GM12878 (cell line): ENCODE data around the gene DGKB. TPM values are rescaled to one million over a fixed set of nuclear protein-coding genes. Genes with fewer than 3 reads are reported as not detected.

Experiments used
- ATAC-seq: fragments of 200-7000 bp; cut with Tn5 transposase; 3 replicates; pipeline ENCODE4 v1.9.1; 2020; ENCODE audit warnings: mild to moderate bottlenecking, moderate library complexity
- BruUV-seq: library from RNA; stranded (reverse); fragments of 400-500 nt; replicated peaks from 2 replicates; lab custom pipeline; 2021; lab: Mats Ljungman, UMichigan
- CTCF ChIA-PET: fragments of 300-600 bp; sonication (Branson Sonifier 250); formaldehyde crosslinking; extraction: SDS; loops from one replicate; lab custom pipeline; 2021; ENCODE audit warnings: inconsistent platforms; lab: Yijun Ruan, JAX
- POLR2A ChIA-PET: fragments of 350-600 bp; formaldehyde crosslinking; extraction: SDS; loops from one replicate; lab custom pipeline; 2021; ENCODE audit warnings: inconsistent platforms; lab: Charles Lee
- RAD21 ChIA-PET: fragments of 300-600 bp; sonication (Branson Sonifier 250); formaldehyde crosslinking; loops from one replicate; lab custom pipeline; 2023; ENCODE audit warnings: antibody characterized with exemption; ENCODE audit not compliant: unreplicated experiment; lab: Charles Lee
- SMC1A ChIA-PET: fragments of 300-600 bp; sonication (Branson Sonifier 250); formaldehyde crosslinking; loops from one replicate; lab custom pipeline; 2023; ENCODE audit not compliant: unreplicated experiment, uncharacterized antibody; lab: Charles Lee
- DNase-seq: peaks from one replicate; pipeline ENCODE4 v3.0.0-alpha.2; 2011; ENCODE audit warnings: low read depth, low spot score
- FAIRE-seq: peaks from 3 replicates; lab custom pipeline; 2011; peaks lifted over from hg19 to GRCh38; lab: Jason Lieb, UNC
- H2AFZ ChIP-seq: 2 replicates; pipeline ENCODE4 v1.6.0; 2011; ENCODE audit warnings: low read depth, low read length, control low read depth; ENCODE audit not compliant: control insufficient read depth
- H3K27ac ChIP-seq: 2 replicates; pipeline ENCODE4 v1.5.1; 2011; ENCODE audit warnings: control low read depth; ENCODE audit not compliant: control insufficient read depth, insufficient read depth
- H3K27me3 ChIP-seq, 2 experiments: replicated peaks in 1 of 2; 2 replicates each; pipeline versions ENCODE4 v1.6.0 to v1.6.1; 2011; ENCODE audit warnings: low read length in 1 of 2; ENCODE audit not compliant: control insufficient read depth in 2 of 2, insufficient read depth in 2 of 2
- H3K36me3 ChIP-seq, 2 experiments: 2 replicates each; pipeline ENCODE4 v1.5.1; 2011; ENCODE audit warnings: low read length in 1 of 2; ENCODE audit not compliant: control insufficient read depth in 2 of 2, insufficient read depth in 2 of 2
- H3K4me1 ChIP-seq: 2 replicates; pipeline ENCODE4 v1.6.1; 2011; ENCODE audit warnings: mild to moderate bottlenecking, low read length, moderate library complexity, mixed read lengths; ENCODE audit not compliant: control insufficient read depth, insufficient read depth
- H3K4me2 ChIP-seq: 2 replicates; pipeline ENCODE4 v1.6.0; 2011; ENCODE audit warnings: control low read depth; ENCODE audit not compliant: control insufficient read depth, insufficient read depth
- H3K4me3 ChIP-seq: fragments of 200-600 bp; sonication (generic); 2 replicates; pipeline ENCODE4 v1.5.1; 2016
- H3K79me2 ChIP-seq: 2 replicates; pipeline ENCODE4 v1.6.0; 2011; ENCODE audit warnings: low read length; ENCODE audit not compliant: control insufficient read depth, insufficient read depth
- H3K9ac ChIP-seq: 2 replicates; pipeline ENCODE4 v1.8.0; 2011; ENCODE audit warnings: low read length, control low read depth, mixed read lengths; ENCODE audit not compliant: control insufficient read depth, insufficient read depth
- H3K9me3 ChIP-seq: replicated peaks from 3 replicates; pipeline ENCODE4 v1.5.1; 2011; ENCODE audit warnings: mild to moderate bottlenecking, low read length; ENCODE audit not compliant: control insufficient read depth, insufficient read depth
- H4K20me1 ChIP-seq: 2 replicates; pipeline ENCODE4 v1.6.0; 2011; ENCODE audit not compliant: control insufficient read depth, insufficient read depth
- BCL11A ChIP-seq: IDR thresholded peaks from 2 replicates; pipeline ENCODE4 v1.6.1; 2011; ENCODE audit warnings: low read depth, low read length
- HDGF ChIP-seq: fragments of 450-650 bp; IDR thresholded peaks from 2 replicates; pipeline ENCODE4 v1.6.1; 2016; ENCODE audit warnings: antibody characterized with exemption
- JUND ChIP-seq: IDR thresholded peaks from 2 replicates; pipeline ENCODE4 v1.6.1; 2012; ENCODE audit warnings: low read depth, mild to moderate bottlenecking, low read length, improper control_type of control experiment, moderate library complexity
- MYB ChIP-seq: fragments of 150-350 bp; IDR thresholded peaks from 2 replicates; pipeline ENCODE4 v1.6.1; 2014; ENCODE audit warnings: mild to moderate bottlenecking, low read depth, low read length, borderline replicate concordance
- NBN ChIP-seq: fragments of 450-650 bp; IDR thresholded peaks from 2 replicates; pipeline ENCODE4 v1.6.1; 2016
- SMARCA5 ChIP-seq: fragments of 450-650 bp; IDR thresholded peaks from 2 replicates; pipeline ENCODE4 v1.6.1; 2017; ENCODE audit warnings: mild to moderate bottlenecking
- WRNIP1 ChIP-seq: IDR thresholded peaks from 2 replicates; pipeline ENCODE4 v1.6.1; 2011; ENCODE audit warnings: low read depth, low read length, improper control_type of control experiment, borderline replicate concordance
- ZNF384 ChIP-seq: IDR thresholded peaks from 2 replicates; pipeline ENCODE4 v1.6.1; 2012; ENCODE audit warnings: low read depth, mild to moderate bottlenecking, low read length, improper control_type of control experiment, borderline replicate concordance
- WGBS: methylation state at CpG from one replicate; pipeline ENCODE4 v1.1.6; 2016; ENCODE audit warnings: low lambda C conversion rate; ENCODE audit not compliant: insufficient replicate concordance, insufficient coverage; ENCODE audit errors: missing lambda C conversion rate; 5-methylcytosine and 5-hydroxymethylcytosine counted together
- in situ Hi-C: fragments of 300-500 bp; cut with MboI; formaldehyde crosslinking; loops from 9 replicates; pipeline ENCODE4 v1.14.3; 2018; ENCODE audit warnings: mixed read lengths
- intact Hi-C: fragments of 100-400 bp; cut with micrococcal nuclease; formaldehyde crosslinking; loops from one replicate; pipeline ENCODE4 v1.14.2; 2022; ENCODE audit not compliant: unreplicated experiment
- polyA plus RNA-seq, 11 experiments: library from polyadenylated mRNA; depleted of rRNA in 4 of 11; unstranded in 6 of 11; stranded (reverse) in 5 of 11; fragments of >200 nt; fragmentation: Nextera tagmentation in 4 of 11; fragmentation: Illumina TruSeq in 1 of 11; extraction: Ambion mirVana in 4 of 11; extraction: Trizol in 1 of 11; gene quantifications; 1 replicate in 1 of 11; 2 replicates in 10 of 11; pipeline versions ENCODE4 v1.2.1 to v1.2.3, GENCODE V29; 2011 to 2016; ENCODE audit warnings: inconsistent platforms in 2 of 11, missing spikeins in 2 of 11, low read depth in 1 of 11
- total RNA-seq, 4 experiments: library from RNA; depleted of rRNA in 3 of 4; stranded (reverse); fragments of >200 nt in 3 of 4; fragmentation: Illumina TruSeq in 1 of 4; extraction: Trizol in 1 of 4; gene quantifications; 2 replicates each; pipeline versions ENCODE4 v1.2.1 to v1.2.3, GENCODE V29; 2013 to 2021

The DGKB gene
- total and polyA plus RNA-seq, 10 of the 15 experiments (the other 5 are each of a cell fraction or from before 2014, with no cell fraction given), result 0.02 to 0.10 (median 0.04) TPM; not detected in 6

- WGBS, result 2% methylated on average over 3 of the region's 3 CpGs
- Histone ChIP-seq H3K9me3 (no peaks in the 10 kb centered on the region), H3K27me3 (no peaks in the 10 kb centered on the region), H3K9ac (no peak overlapping the region), H2AFZ (no peak overlapping the region), H3K79me2 (no peaks in the 10 kb centered on the region), H3K4me3 (no peak overlapping the region), H3K36me3 (no peaks in the 10 kb centered on the region), H3K4me2 (no peak overlapping the region), H4K20me1 (no peaks in the 10 kb centered on the region), H3K27ac (no peak overlapping the region)
- no peak for ATAC-seq
- RAD21 ChIA-PET, result no interaction called here
- SMC1A ChIA-PET, result interaction anchor here (0.6 to 1.0 kb wide), 2 partner anchors 434 to 820 kb away, joined by 3 read pairs; no protein-coding TSS in a partner anchor
- POLR2A ChIA-PET, result no interaction called here
- no peak for DNase-seq
- FAIRE-seq, result no peak
- BruUV-seq, result no TSS peak
- intact Hi-C loops, result no loop called here
- no peak for TF ChIP-seq BCL11A
- TF ChIP-seq HDGF, result no peak
- TF ChIP-seq MYB, result no peak
- TF ChIP-seq JUND, result no peak
- no peak for TF ChIP-seq WRNIP1
- TF ChIP-seq, all 136 proteins: peak for 0
- no peaks in the 10 kb centered on the region for H3K4me1 ChIP-seq
- CTCF ChIA-PET, result interaction anchor here (1.4 kb wide), 1 partner anchor 30 kb away, joined by 3 read pairs; no protein-coding TSS in a partner anchor
- in situ Hi-C loops, result no loop called here
Measured at GRCh38 chr7:14598978-14599377, 303.6 kb downstream of the DGKB start.

DNA sequence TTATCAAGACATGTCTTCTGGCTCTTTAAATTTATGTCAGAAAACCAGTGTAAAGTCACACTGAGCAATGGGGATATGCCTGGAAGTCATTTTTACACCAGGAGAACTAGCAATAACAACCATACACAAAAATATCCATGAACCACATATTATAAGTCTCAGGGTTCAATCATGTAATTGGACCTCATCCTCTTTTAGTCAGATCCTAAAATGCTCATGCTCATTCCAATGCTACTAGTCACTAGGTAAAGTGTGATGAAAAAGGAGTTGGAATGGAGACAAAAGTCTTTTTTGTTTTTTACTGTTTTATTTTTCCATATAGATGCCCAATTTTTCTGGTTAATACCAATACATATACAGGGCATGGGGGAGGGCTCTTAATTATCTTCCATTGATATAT, 306.1 kb downstream of the DGKB start:
- ChIA-PET SMC1A (interaction anchor here (1.4 kb wide), 1 partner anchor 9 kb away, joined by 5 read pairs; no protein-coding TSS in a partner anchor), RAD21 (no interaction called here), POLR2A (no interaction called here), CTCF (interaction anchor here (2.2 kb wide), 1 partner anchor 95 kb away, joined by 5 read pairs; no protein-coding TSS in a partner anchor)
- H3K79me2 ChIP-seq, result no peaks in the 10 kb centered on the region
- BruUV-seq, result no TSS peak
- intact Hi-C loops (no loop called here), in situ Hi-C loops (no loop called here)
- no peak overlapping the region for H3K9ac ChIP-seq
- H3K4me2 ChIP-seq, result no peak overlapping the region
- H3K36me3 ChIP-seq, result no peaks in the 10 kb centered on the region
- FAIRE-seq (no peak), ATAC-seq (no peak), DNase-seq (no peak)
- no peak for TF ChIP-seq NBN
- TF ChIP-seq ZNF384, result no peak
- no peak for TF ChIP-seq SMARCA5
- no peak overlapping the region for H2AFZ ChIP-seq
- no peaks in the 10 kb centered on the region for H3K9me3 ChIP-seq
- no peak overlapping the region for H3K27ac ChIP-seq
- H3K4me1 ChIP-seq, result no peaks in the 10 kb centered on the region
- no peaks in the 10 kb centered on the region for H4K20me1 ChIP-seq
- no peak overlapping the region for H3K4me3 ChIP-seq
- H3K27me3 ChIP-seq, result no peaks in the 10 kb centered on the region
